Parathyroid adenoma (tissue), 2 donors: Measurements from ENCODE around the gene FBXO21.

Experiments used
- H2AFZ ChIP-seq: fragments of 300-600 bp; sonication (generic); one replicate; pipeline ENCODE4 v1.7.0; 2017; ENCODE audit warnings: antibody characterized with exemption, mild to moderate bottlenecking
- H3K27ac ChIP-seq: fragments of 300-600 bp; sonication (generic); one replicate; pipeline ENCODE4 v1.7.0; 2017
- H3K27me3 ChIP-seq: fragments of 300-600 bp; sonication (generic); one replicate; pipeline ENCODE4 v1.7.0; 2017; ENCODE audit warnings: low read length; ENCODE audit not compliant: control insufficient read depth, insufficient read depth
- H3K36me3 ChIP-seq: fragments of 300-600 bp; sonication (generic); one replicate; pipeline ENCODE4 v1.7.0; 2017; ENCODE audit warnings: low read length; ENCODE audit not compliant: control insufficient read depth, insufficient read depth
- H3K4me1 ChIP-seq: fragments of 300-600 bp; sonication (generic); one replicate; pipeline ENCODE4 v1.7.0; 2017; ENCODE audit warnings: control low read depth
- H3K4me2 ChIP-seq: fragments of 300-600 bp; sonication (generic); one replicate; pipeline ENCODE4 v1.7.0; 2017; ENCODE audit warnings: low read length
- H3K4me3 ChIP-seq: fragments of 300-600 bp; sonication (generic); one replicate; pipeline ENCODE4 v1.7.0; 2017; ENCODE audit warnings: low read depth, low read length
- H3K79me2 ChIP-seq: fragments of 300-600 bp; sonication (generic); one replicate; pipeline ENCODE4 v1.7.0; 2017; ENCODE audit warnings: control low read depth
- H3K9ac ChIP-seq: fragments of 300-600 bp; sonication (generic); one replicate; pipeline ENCODE4 v1.7.0; 2017; ENCODE audit warnings: mild to moderate bottlenecking
- H3K9me3 ChIP-seq: fragments of 300-600 bp; sonication (generic); one replicate; pipeline ENCODE4 v1.7.0; 2017; ENCODE audit warnings: low read length; ENCODE audit not compliant: control insufficient read depth
- TF ChIP-seq, protein P1 (sequence below): fragments of 300-600 bp; sonication (generic); IDR thresholded peaks from one replicate; pipeline ENCODE4 v1.7.0; 2017; ENCODE audit warnings: antibody characterized with exemption, mild to moderate bottlenecking
- donor health status: primary hyperparathyroidism.

The FBXO21 gene

DNA sequence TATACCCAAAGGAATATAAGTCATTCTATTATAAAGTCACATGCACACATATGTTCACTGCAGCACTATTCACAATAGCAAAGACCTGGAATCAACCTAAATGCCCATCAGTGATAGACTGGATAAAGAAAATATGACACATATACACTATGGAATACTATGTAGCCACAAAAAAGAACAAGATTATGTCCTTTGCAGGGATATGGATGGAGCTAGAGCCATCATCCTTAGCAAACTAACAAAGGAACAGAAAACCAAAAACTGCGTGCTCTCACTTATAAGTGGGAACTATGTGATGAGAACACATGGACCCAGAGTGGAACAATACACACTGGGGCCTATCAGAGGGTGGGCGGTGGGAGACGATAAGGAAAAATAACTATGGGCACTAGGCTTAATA is 21.3 kb downstream of the FBXO21 start:
- no peaks in the 10 kb centered on the region for H3K27me3 ChIP-seq
- no peak overlapping the region for H2AFZ ChIP-seq
- no peak overlapping the region for H3K4me3 ChIP-seq
- H3K4me1 ChIP-seq = no peaks in the 10 kb centered on the region
- no peak overlapping the region for H3K4me2 ChIP-seq
- TF ChIP-seq, protein P1, sequence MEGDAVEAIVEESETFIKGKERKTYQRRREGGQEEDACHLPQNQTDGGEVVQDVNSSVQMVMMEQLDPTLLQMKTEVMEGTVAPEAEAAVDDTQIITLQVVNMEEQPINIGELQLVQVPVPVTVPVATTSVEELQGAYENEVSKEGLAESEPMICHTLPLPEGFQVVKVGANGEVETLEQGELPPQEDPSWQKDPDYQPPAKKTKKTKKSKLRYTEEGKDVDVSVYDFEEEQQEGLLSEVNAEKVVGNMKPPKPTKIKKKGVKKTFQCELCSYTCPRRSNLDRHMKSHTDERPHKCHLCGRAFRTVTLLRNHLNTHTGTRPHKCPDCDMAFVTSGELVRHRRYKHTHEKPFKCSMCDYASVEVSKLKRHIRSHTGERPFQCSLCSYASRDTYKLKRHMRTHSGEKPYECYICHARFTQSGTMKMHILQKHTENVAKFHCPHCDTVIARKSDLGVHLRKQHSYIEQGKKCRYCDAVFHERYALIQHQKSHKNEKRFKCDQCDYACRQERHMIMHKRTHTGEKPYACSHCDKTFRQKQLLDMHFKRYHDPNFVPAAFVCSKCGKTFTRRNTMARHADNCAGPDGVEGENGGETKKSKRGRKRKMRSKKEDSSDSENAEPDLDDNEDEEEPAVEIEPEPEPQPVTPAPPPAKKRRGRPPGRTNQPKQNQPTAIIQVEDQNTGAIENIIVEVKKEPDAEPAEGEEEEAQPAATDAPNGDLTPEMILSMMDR = no peak
- H3K79me2 ChIP-seq = peaks cover 2% of the 10 kb centered on the region
- H3K36me3 ChIP-seq = no peaks in the 10 kb centered on the region
- H3K9me3 ChIP-seq = no peaks in the 10 kb centered on the region
- H3K27ac ChIP-seq = no peak overlapping the region
- no peak overlapping the region for H3K9ac ChIP-seq

DNA sequence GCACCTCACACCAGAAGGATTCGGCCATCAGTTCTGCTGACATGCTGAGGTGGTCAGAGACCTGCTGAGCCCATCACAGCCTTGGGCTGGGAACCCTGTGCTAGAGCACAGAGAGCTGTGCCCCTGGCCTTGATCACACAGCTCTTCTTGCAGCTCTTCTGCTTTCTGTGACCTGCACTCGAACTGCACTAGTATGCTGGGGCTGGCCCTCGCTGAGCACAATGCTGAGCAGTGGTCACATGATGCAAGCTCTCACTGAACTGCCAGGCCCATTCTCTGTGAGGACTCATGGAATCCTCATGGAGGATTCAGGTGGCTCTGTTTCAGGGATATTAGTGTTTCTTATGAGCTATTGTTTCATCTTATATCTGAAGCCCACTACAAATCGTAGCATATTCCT is 22.5 kb downstream of the FBXO21 start:
- H3K27ac ChIP-seq = no peak overlapping the region
- H3K79me2 ChIP-seq = peaks cover 2% of the 10 kb centered on the region
- no peak overlapping the region for H3K4me2 ChIP-seq
- no peak overlapping the region for H3K4me3 ChIP-seq
- no peaks in the 10 kb centered on the region for H3K36me3 ChIP-seq
- no peak overlapping the region for H3K9ac ChIP-seq
- no peaks in the 10 kb centered on the region for H3K27me3 ChIP-seq
- no peaks in the 10 kb centered on the region for H3K4me1 ChIP-seq
- TF ChIP-seq, protein P1 = no peak
- no peak overlapping the region for H2AFZ ChIP-seq
- H3K9me3 ChIP-seq = no peaks in the 10 kb centered on the region

DNA sequence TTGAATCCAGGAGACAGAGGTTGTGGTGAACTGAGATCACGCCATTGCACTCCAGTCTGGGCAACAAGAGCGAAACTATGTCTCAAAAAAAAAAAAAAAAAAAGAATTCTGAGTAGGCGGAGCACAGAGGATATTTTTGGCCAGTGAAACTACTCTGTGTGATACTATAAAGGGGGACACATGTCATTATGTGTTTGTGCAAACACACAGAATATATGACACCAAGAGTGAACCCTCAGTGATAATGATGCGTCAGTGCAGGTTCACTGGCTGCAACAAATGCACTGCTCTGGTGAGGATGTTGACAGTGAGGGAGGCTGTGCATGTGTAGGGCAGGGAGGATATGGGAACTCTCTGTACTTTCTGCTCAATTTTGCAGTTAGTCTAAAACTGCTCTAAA is 24.2 kb downstream of the FBXO21 start:
- H3K36me3 ChIP-seq = no peaks in the 10 kb centered on the region
- no peak overlapping the region for H3K27ac ChIP-seq
- no peaks in the 10 kb centered on the region for H3K4me1 ChIP-seq
- no peak overlapping the region for H3K4me2 ChIP-seq
- no peak overlapping the region for H2AFZ ChIP-seq
- no peaks in the 10 kb centered on the region for H3K27me3 ChIP-seq
- H3K79me2 ChIP-seq = peaks cover 2% of the 10 kb centered on the region
- H3K4me3 ChIP-seq = no peak overlapping the region
- TF ChIP-seq, protein P1 = no peak
- no peak overlapping the region for H3K9ac ChIP-seq
- H3K9me3 ChIP-seq = no peaks in the 10 kb centered on the region

DNA sequence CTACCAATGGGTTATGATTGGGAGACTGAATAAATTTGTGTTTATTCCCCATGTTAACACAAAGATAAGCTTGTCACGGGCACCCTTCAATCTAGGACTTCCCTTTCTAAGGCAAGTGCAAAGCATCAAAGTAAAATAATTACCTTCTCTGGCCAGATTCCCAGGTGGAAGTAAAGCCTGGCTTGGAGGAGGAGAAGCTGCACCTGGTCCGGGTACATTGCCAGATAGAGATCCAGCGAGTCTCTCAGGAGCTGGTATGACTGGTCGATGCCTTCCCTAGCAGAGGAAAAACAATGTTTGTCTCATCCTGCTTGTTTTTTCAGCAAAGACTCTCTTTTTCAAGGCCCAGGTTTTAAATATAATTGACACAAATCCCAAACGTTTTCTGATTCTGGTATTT is 24.9 kb downstream of the FBXO21 start:
- Histone ChIP-seq H3K9ac (no peak overlapping the region), H3K27me3 (no peaks in the 10 kb centered on the region), H3K4me2 (no peak overlapping the region), H3K36me3 (no peaks in the 10 kb centered on the region), H3K27ac (no peak overlapping the region), H3K4me3 (no peak overlapping the region), H3K79me2 (peaks cover 2% of the 10 kb centered on the region), H3K4me1 (no peaks in the 10 kb centered on the region), H3K9me3 (no peaks in the 10 kb centered on the region), H2AFZ (no peak overlapping the region)
- TF ChIP-seq, protein P1 = no peak

DNA sequence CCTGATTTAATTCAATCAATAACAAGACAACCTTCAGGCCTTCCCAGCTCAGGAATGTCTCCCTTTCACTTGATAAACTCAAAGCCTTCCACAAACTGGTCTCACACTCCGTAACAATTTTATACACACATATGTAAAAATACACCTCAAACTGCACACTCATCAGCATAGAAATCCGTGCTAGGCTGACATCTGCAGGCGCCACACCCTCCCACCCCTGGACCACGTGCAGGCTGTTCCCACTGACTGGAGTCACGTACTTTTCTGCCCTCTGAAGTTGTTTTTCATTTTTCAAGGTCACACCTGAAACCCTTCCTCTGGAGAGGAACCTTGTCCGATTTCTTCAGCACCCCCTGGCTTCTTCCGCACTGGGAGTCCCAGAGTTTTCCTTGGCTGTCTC is 27.6 kb downstream of the FBXO21 start:
- no peaks in the 10 kb centered on the region for H3K4me1 ChIP-seq
- H3K27me3 ChIP-seq = no peaks in the 10 kb centered on the region
- TF ChIP-seq, protein P1 = no peak
- no peaks in the 10 kb centered on the region for H3K9me3 ChIP-seq
- H3K36me3 ChIP-seq = no peaks in the 10 kb centered on the region
- H2AFZ ChIP-seq = no peak overlapping the region
- no peak overlapping the region for H3K4me3 ChIP-seq
- H3K27ac ChIP-seq = no peak overlapping the region
- no peak overlapping the region for H3K4me2 ChIP-seq
- H3K79me2 ChIP-seq = no peaks in the 10 kb centered on the region
- no peak overlapping the region for H3K9ac ChIP-seq
